Chondrocyte (in vitro differentiated cells): ENCODE results near the gene ATP8B3. TPM values are rescaled to one million over a fixed set of nuclear protein-coding genes. Genes with fewer than 3 reads are reported as not detected.

Source experiments
- DNase-seq: peaks from one replicate; pipeline ENCODE4 v3.0.0; 2021; ENCODE audit warnings: mixed read lengths, low spot score
- H3K27ac Mint-ChIP-seq: one replicate; pipeline ENCODE4 v1.8.0; 2021; ENCODE audit warnings: mild to moderate bottlenecking, moderate library complexity, mixed read lengths; ENCODE audit not compliant: unreplicated experiment
- H3K27me3 Mint-ChIP-seq: 2 replicates; pipeline ENCODE4 v1.8.0; 2021; ENCODE audit warnings: low read depth, mixed read lengths
- H3K36me3 Mint-ChIP-seq: 2 replicates; pipeline ENCODE4 v1.8.0; 2021; ENCODE audit warnings: low read depth, mixed read lengths
- H3K4me1 Mint-ChIP-seq: 2 replicates; pipeline ENCODE4 v1.8.0; 2021; ENCODE audit warnings: low read depth, mild to moderate bottlenecking, mixed read lengths
- H3K4me3 Mint-ChIP-seq: one replicate; pipeline ENCODE4 v1.8.0; 2021; ENCODE audit warnings: mild to moderate bottlenecking, moderate library complexity, mixed read lengths; ENCODE audit not compliant: unreplicated experiment
- H3K9me3 Mint-ChIP-seq: 2 replicates; pipeline ENCODE4 v1.8.0; 2021; ENCODE audit warnings: low read depth, mixed read lengths
- CTCF ChIP-seq: fragments of 200-600 bp; sonication (generic); IDR thresholded peaks from 2 replicates; pipeline ENCODE4 v1.5.0; 2021; ENCODE audit warnings: antibody characterized with exemption, mild to moderate bottlenecking, moderate library complexity
- total RNA-seq: library from RNA; stranded (reverse); gene quantifications from 3 replicates; pipeline ENCODE4 v1.2.1, GENCODE V29; 2021

ATP8B3 gene
- total RNA-seq, 1 donor from 2014 or later = 5.7 TPM

GRCh38 chr19:1840541-1841115 lies 28.6 kb upstream of the ATP8B3 start:
- H3K9me3 Mint-ChIP-seq = no peaks in the 10 kb centered on the region
- no peak for TF ChIP-seq CTCF
- no peaks in the 10 kb centered on the region for H3K36me3 Mint-ChIP-seq
- no peaks in the 10 kb centered on the region for H3K27me3 Mint-ChIP-seq
- peaks cover 25% of the 10 kb centered on the region for H3K4me1 Mint-ChIP-seq
- no peak for DNase-seq
- peak overlapping the region; percentile 22 for H3K27ac Mint-ChIP-seq
- no peak overlapping the region for H3K4me3 Mint-ChIP-seq

GRCh38 chr19:1839658-1840540 lies 27.8 kb upstream of the ATP8B3 start:
- TF ChIP-seq CTCF = no peak
- H3K4me1 Mint-ChIP-seq = peaks cover 25% of the 10 kb centered on the region
- H3K36me3 Mint-ChIP-seq = no peaks in the 10 kb centered on the region
- H3K9me3 Mint-ChIP-seq = no peaks in the 10 kb centered on the region
- no peak for DNase-seq
- peak overlapping the region; percentile 22 for H3K27ac Mint-ChIP-seq
- H3K27me3 Mint-ChIP-seq = no peaks in the 10 kb centered on the region
- no peak overlapping the region for H3K4me3 Mint-ChIP-seq

- Mint-ChIP-seq H3K27me3 (no peaks in the 10 kb centered on the region), H3K27ac (no peak overlapping the region), H3K4me1 (peaks cover 19% of the 10 kb centered on the region), H3K9me3 (no peaks in the 10 kb centered on the region), H3K4me3 (no peak overlapping the region), H3K36me3 (no peaks in the 10 kb centered on the region)
- DNase-seq = no peak
- TF ChIP-seq CTCF = peak; percentile 95
These were observed 25.6 kb upstream of the ATP8B3 start for GRCh38 chr19:1837625-1838105.

GRCh38 chr19:1837222-1837565 lies 25.1 kb upstream of the ATP8B3 start:
- Mint-ChIP-seq H3K4me1 (peaks cover 17% of the 10 kb centered on the region), H3K27ac (no peak overlapping the region), H3K36me3 (no peaks in the 10 kb centered on the region), H3K4me3 (no peak overlapping the region), H3K9me3 (no peaks in the 10 kb centered on the region), H3K27me3 (no peaks in the 10 kb centered on the region)
- TF ChIP-seq CTCF = no peak
- no peak for DNase-seq

GRCh38 chr19:1836458-1837221 lies 24.6 kb upstream of the ATP8B3 start:
- Mint-ChIP-seq H3K36me3 (no peaks in the 10 kb centered on the region), H3K27ac (no peak overlapping the region), H3K4me3 (no peak overlapping the region), H3K27me3 (no peaks in the 10 kb centered on the region), H3K9me3 (no peaks in the 10 kb centered on the region), H3K4me1 (peaks cover 12% of the 10 kb centered on the region)
- no peak for TF ChIP-seq CTCF
- DNase-seq = no peak
